Activated naive CD4-positive, alpha-beta T cell treated with anti-CD3 and anti-CD28 coated beads, Interleukin-2, amount 50 U/mL, for 16 hours (primary cell): Measurements from ENCODE around the gene LSM5.

Experiments used
- DNase-seq: peaks from one replicate; pipeline ENCODE4 v3.0.0-alpha.2; 2020

The LSM5 gene

GRCh38 chr7:32490127-32490796, at the start of gene LSM5:
Gene LSM5, minus strand, starts transcription at chr7:32490380. Its CDS starts 15 bp downstream, at chr7:32490365.
- peak; percentile 90 for DNase-seq

GRCh38 chr7:32539366-32539765, 49.2 kb upstream of the LSM5 start:
- DNase-seq = no peak

- DNase-seq = no peak
These were observed 47.6 kb upstream of the LSM5 start for GRCh38 chr7:32537760-32538159.

GRCh38 chr7:32536585-32536984, 46.4 kb upstream of the LSM5 start:
- no peak for DNase-seq

GRCh38 chr7:32536016-32536415, 45.8 kb upstream of the LSM5 start:
- DNase-seq = no peak

GRCh38 chr7:32535162-32535702, 45.1 kb upstream of the LSM5 start:
- DNase-seq = no peak

GRCh38 chr7:32533276-32534029, 43.3 kb upstream of the LSM5 start:
- no peak for DNase-seq

GRCh38 chr7:32532716-32533115, 42.5 kb upstream of the LSM5 start:
- DNase-seq = no peak

GRCh38 chr7:32532086-32532485, 41.9 kb upstream of the LSM5 start:
- DNase-seq = no peak

GRCh38 chr7:32531402-32531801, 41.2 kb upstream of the LSM5 start:
- no peak for DNase-seq

- DNase-seq = no peak
These were observed 35.7 kb upstream of the LSM5 start for GRCh38 chr7:32525839-32526238.

- DNase-seq = no peak
These were observed 34.5 kb upstream of the LSM5 start for GRCh38 chr7:32524631-32525030.

GRCh38 chr7:32522746-32523530, 32.8 kb upstream of the LSM5 start:
- no peak for DNase-seq

GRCh38 chr7:32519763-32520162, 29.6 kb upstream of the LSM5 start:
- DNase-seq = peak; percentile 48

GRCh38 chr7:32518534-32519140, 28.5 kb upstream of the LSM5 start:
- no peak for DNase-seq

- DNase-seq = no peak
These were observed 26.4 kb upstream of the LSM5 start for GRCh38 chr7:32516551-32517100.

- DNase-seq = peak; percentile 22
These were observed 25.8 kb upstream of the LSM5 start for GRCh38 chr7:32515890-32516550.

- DNase-seq = no peak
These were observed 23.0 kb upstream of the LSM5 start for GRCh38 chr7:32513210-32513609.

- no peak for DNase-seq
These were observed 21.6 kb upstream of the LSM5 start for GRCh38 chr7:32511791-32512190.

- DNase-seq = no peak
These were observed 17.2 kb upstream of the LSM5 start for GRCh38 chr7:32507414-32507813.

GRCh38 chr7:32506266-32507054, 16.3 kb upstream of the LSM5 start:
- DNase-seq = peak; percentile 17
